ENCODE measurements around the gene TTLL6. TPM values are rescaled to one million over a fixed set of nuclear protein-coding genes. Genes with fewer than 3 reads are reported as not detected.
A peak's percentile ranks its signal among the peaks of the same experiment; 100 is the strongest.

Gene TTLL6
- total and polyA plus RNA-seq, 2 of the 8 experiments (the other 6 are each of a cell fraction or from before 2014, with no cell fraction given): 2.6 to 4.3 TPM

- no peak overlapping the region for H3K14ac ChIP-seq (ENCODE audit: insufficient read length)
- no peak overlapping the region for H3K9ac ChIP-seq (replicated peaks in 1 of 4; ENCODE audit: extremely low read depth in 1 of 4, low read depth in 3 of 4, low read length in 3 of 4)
- no peak overlapping the region for H2BK120ac ChIP-seq (replicated peaks; ENCODE audit: low read depth, low read length)
- FAIRE-seq (no peak), DNase-seq (ENCODE audit: low read depth in 1 of 2, low spot score in 2 of 2) (peak in 1 of 2 experiments; percentile 76)
- H2AK5ac ChIP-seq (ENCODE audit: low read depth, low read length): no peak overlapping the region
- H4K20me1 ChIP-seq (replicated peaks in 1 of 2; ENCODE audit: control insufficient read depth in 1 of 2, insufficient read depth in 2 of 2, low read length in 2 of 2): peaks cover 17 to 22% of the 10 kb centered on the region in 2 experiments
- peaks cover 7% of the 10 kb centered on the region; the same call in 1 of the 2 replicates for H3K23me2 ChIP-seq (ENCODE audit: low read depth, low read length)
- peak overlapping the region; percentile 6 to 49 (median 20); a peak in 5 of 8 replicates for H3K4me3 ChIP-seq (ENCODE audit: extremely low read depth in 1 of 4, insufficient read depth in 2 of 4, low read depth in 3 of 4, low read length in 4 of 4)
- ChIA-PET CTCF (ENCODE audit: partially characterized antibody) (interaction anchor here (0.7 to 13.5 kb wide), 13 partner anchors 10 to 160 kb away, joined by 3 to 147 read pairs (median 4); partner anchors contain the start of gene HOXB13), POLR2A (ENCODE audit: partially characterized antibody) (interaction anchor here (0.6 to 1.7 kb wide), 8 partner anchors 10 to 73 kb away, joined by 3 to 9 read pairs (median 4); partner anchors contain the start of gene HOXB13)
- H2BK5ac ChIP-seq (ENCODE audit: low read depth, low read length): no peak overlapping the region; the same call in 1 of the 2 replicates
- 2% methylated on average over 80 of the region's 80 CpGs; no CpG with 5 or more reads in 1 of the 2 experiments for WGBS, 2 experiments (ENCODE audit: extremely low coverage in 1 of 2, insufficient coverage in 1 of 2, insufficient read length in 1 of 2, insufficient replicate concordance in 2 of 2, low coverage in 1 of 2, low lambda C conversion rate in 2 of 2, missing lambda C conversion rate in 1 of 2)
- no peak overlapping the region for H2BK20ac ChIP-seq (ENCODE audit: low read length)
- H3K4me2 ChIP-seq (ENCODE audit: insufficient read depth in 1 of 2, low read depth in 2 of 2, low read length in 2 of 2): peak overlapping the region; percentile 65 to 77
- peak overlapping the region; percentile 93; the same call in 1 of the 2 replicates for H4K8ac ChIP-seq (ENCODE audit: extremely low read depth, insufficient read depth, low read length)
- H3K4ac ChIP-seq (replicated peaks; ENCODE audit: insufficient read length, low read depth, low read length): no peak overlapping the region
- no peak overlapping the region for H3K23ac ChIP-seq (ENCODE audit: insufficient read length)
- no peaks in the 10 kb centered on the region; a peak in 1 of 8 replicates for H3K36me3 ChIP-seq (ENCODE audit: control insufficient read depth in 2 of 4, insufficient read depth in 4 of 4, low read length in 3 of 4)
- peaks cover 11 to 39% (median 21%) of the 10 kb centered on the region in 4 experiments; a peak in 6 of 7 replicates for H3K4me1 ChIP-seq (replicated peaks in 1 of 4; ENCODE audit: control insufficient read depth in 3 of 4, insufficient read depth in 4 of 4, low read length in 3 of 4)
- no peak overlapping the region for H4K5ac ChIP-seq (ENCODE audit: insufficient read length, low read depth, low read length)
- H3K79me2 ChIP-seq (ENCODE audit: control insufficient read depth in 1 of 2, insufficient read depth in 2 of 2, low read length in 2 of 2): no peaks in the 10 kb centered on the region
- H2BK12ac ChIP-seq (ENCODE audit: low read depth, low read length): peak overlapping the region; percentile 50
- no peak overlapping the region for H3K56ac ChIP-seq (replicated peaks; ENCODE audit: insufficient read length, low read depth, low read length)
- peaks cover 65 to 94% (median 84%) of the 10 kb centered on the region in 4 experiments for H3K27me3 ChIP-seq (replicated peaks in 1 of 4; ENCODE audit: control insufficient read depth in 3 of 4, extremely low read depth in 1 of 4, insufficient read depth in 3 of 4, low read length in 3 of 4)
- peak overlapping the region; percentile 71 for H3K18ac ChIP-seq (ENCODE audit: extremely low read depth, low read length)
- H2BK15ac ChIP-seq (ENCODE audit: low read length): 0 out of 2 replicates have a peak overlapping the region, but pooled peaks have one; percentile 61
- H3K27ac ChIP-seq (ENCODE audit: low read depth, low read length): no peak overlapping the region
- H3K79me1 ChIP-seq (ENCODE audit: low read depth, low read length): no peaks in the 10 kb centered on the region
- H2AFZ ChIP-seq (ENCODE audit: low read length): no peak overlapping the region
- H4K91ac ChIP-seq (replicated peaks; ENCODE audit: insufficient read length, low read length): no peak overlapping the region
- no peaks in the 10 kb centered on the region for H3K9me3 ChIP-seq (ENCODE audit: insufficient read depth in 2 of 2, low read depth in 1 of 2, low read length in 1 of 2)
- TF ChIP-seq SP1 (IDR thresholded peaks at IDR 0.05; ENCODE audit: low read depth, low read length) (no peak; the same call in 1 of the 2 replicates), POLR2AphosphoS5 (IDR thresholded peaks at IDR 0.05; ENCODE audit: low read depth, low read length) (no peak), RNF2 (IDR thresholded peaks at IDR 0.05; ENCODE audit: borderline replicate concordance, low read depth, low read length, missing control alignments, poor library complexity, severe bottlenecking) (peak; percentile 93), SUZ12 (IDR thresholded peaks at IDR 0.05; ENCODE audit: low read length) (peak; percentile 99), HDAC2 (IDR thresholded peaks at IDR 0.05; ENCODE audit: borderline replicate concordance in 1 of 2, low read depth in 2 of 2, low read length in 2 of 2) (no peak), CHD2 (IDR thresholded peaks at IDR 0.05; ENCODE audit: low read length) (no peak), EZH2 (IDR thresholded peaks at IDR 0.05; ENCODE audit: low read depth, low read length, severe bottlenecking) (peak; percentile 98), CBX8 (IDR thresholded peaks at IDR 0.05; ENCODE audit: borderline replicate concordance, low read depth, low read length) (peak; percentile 96; the same call in 1 of the 2 replicates), TBP (IDR thresholded peaks at IDR 0.05; ENCODE audit: low read depth, low read length) (0 out of 2 replicates have a peak, but pooled peaks have one; percentile 18), MAFK (IDR thresholded peaks at IDR 0.05; ENCODE audit: low read depth, low read length) (no peak)
Measured at GRCh38 chr17:48718761-48719641, 98.0 kb downstream of the TTLL6 start.
